ENCODE data around the gene ADNP.

DNA sequence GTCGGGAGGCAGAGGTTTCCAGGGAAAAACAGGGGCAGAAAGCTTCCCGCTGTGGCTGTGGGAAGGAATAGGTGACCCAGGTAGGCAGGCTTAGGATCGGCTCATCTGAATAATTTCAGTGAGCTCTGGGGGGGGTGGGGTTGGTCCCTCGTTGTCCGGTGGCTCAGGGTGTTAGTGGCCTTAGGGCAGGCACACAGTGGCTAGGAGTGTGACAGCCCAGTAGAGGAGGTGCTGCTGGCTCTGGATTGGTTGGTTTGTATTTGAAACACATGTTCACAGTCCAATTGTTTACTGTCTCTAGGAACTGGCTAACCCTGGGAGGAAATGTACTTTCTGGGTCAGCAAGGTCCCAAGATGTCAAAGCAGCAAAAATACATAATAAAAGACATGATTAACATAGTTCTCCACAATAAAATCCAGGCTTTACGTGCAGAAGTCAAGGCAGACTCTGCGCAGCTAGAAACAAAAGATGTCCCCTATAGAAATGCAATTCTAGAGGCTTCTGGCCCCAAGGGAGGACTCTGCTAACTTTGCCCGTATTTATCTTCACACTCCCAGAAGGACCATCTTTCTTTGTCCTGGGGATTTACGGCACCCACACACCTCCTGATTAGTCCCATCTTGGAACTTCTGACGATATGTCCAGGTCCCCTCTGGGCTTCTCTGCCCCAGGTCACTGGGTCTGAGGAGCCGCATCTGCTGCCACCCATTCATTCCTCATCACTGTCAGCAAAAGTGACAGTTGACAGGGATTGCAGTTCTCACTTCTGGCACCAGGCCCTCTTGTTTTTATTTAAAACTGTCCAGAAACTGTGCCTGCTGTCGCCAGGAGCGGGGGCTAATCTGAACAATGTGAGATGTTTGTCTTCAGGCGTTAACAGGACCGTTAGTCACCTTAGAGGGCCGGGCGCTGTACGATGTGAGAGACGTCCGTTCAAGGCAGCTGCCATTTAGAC, 46.1 kb upstream of the ADNP start:
- no peak for TF ChIP-seq MAFK (IDR thresholded peaks at IDR 0.05; ENCODE audit: low read depth, low read length)
- TF ChIP-seq, protein P1, sequence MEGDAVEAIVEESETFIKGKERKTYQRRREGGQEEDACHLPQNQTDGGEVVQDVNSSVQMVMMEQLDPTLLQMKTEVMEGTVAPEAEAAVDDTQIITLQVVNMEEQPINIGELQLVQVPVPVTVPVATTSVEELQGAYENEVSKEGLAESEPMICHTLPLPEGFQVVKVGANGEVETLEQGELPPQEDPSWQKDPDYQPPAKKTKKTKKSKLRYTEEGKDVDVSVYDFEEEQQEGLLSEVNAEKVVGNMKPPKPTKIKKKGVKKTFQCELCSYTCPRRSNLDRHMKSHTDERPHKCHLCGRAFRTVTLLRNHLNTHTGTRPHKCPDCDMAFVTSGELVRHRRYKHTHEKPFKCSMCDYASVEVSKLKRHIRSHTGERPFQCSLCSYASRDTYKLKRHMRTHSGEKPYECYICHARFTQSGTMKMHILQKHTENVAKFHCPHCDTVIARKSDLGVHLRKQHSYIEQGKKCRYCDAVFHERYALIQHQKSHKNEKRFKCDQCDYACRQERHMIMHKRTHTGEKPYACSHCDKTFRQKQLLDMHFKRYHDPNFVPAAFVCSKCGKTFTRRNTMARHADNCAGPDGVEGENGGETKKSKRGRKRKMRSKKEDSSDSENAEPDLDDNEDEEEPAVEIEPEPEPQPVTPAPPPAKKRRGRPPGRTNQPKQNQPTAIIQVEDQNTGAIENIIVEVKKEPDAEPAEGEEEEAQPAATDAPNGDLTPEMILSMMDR (conservative IDR thresholded peaks at IDR 0.05; ENCODE audit: low read depth, low read length): no peak
- no peak for TF ChIP-seq POLR2A (IDR thresholded peaks at IDR 0.05; ENCODE audit: low read depth, low read length)
- no peak for TF ChIP-seq SMC3 (IDR thresholded peaks at IDR 0.05; ENCODE audit: low read depth, low read length)

All from IMR-90 (cell line).